K562 (cell line): ENCODE data around the gene PHF20. TPM values are rescaled to one million over a fixed set of nuclear protein-coding genes. Genes with fewer than 3 reads are reported as not detected.

Experiments
- ASH1L ChIP-seq: fragments of 450-650 bp; IDR thresholded peaks from 2 replicates; pipeline ENCODE4 v1.6.1; 2018; ENCODE audit warnings: borderline replicate concordance, mild to moderate bottlenecking, low read depth; ENCODE audit not compliant: partially characterized antibody
- BDP1 ChIP-seq: IDR thresholded peaks from 3 replicates; pipeline ENCODE4 v1.6.1; 2011; ENCODE audit not compliant: insufficient read length, insufficient read depth
- CBX8 ChIP-seq: fragments of 200-600 bp; sonication (generic); IDR thresholded peaks from 2 replicates; pipeline ENCODE4 v1.6.1; 2012; ENCODE audit warnings: borderline replicate concordance, mixed run types, low read depth, mild to moderate bottlenecking, moderate library complexity, mixed read lengths, low read length, control low read depth, inconsistent platforms; ENCODE audit not compliant: poor library complexity, severe bottlenecking; ENCODE audit errors: extremely low read depth
- CCAR2 ChIP-seq: fragments of 200-400 bp; formaldehyde crosslinking; IDR thresholded peaks from 2 replicates; pipeline ENCODE4 v1.6.1; 2017; ENCODE audit warnings: mild to moderate bottlenecking, low read depth, low read length
- DPF2 ChIP-seq: fragments of 450-650 bp; IDR thresholded peaks from 2 replicates; pipeline ENCODE4 v1.6.1; 2016
- E2F8 ChIP-seq: fragments of 450-650 bp; IDR thresholded peaks from 2 replicates; pipeline ENCODE4 v1.7.1; 2018; ENCODE audit warnings: mild to moderate bottlenecking, low read depth; ENCODE audit not compliant: partially characterized antibody
- EP400 ChIP-seq: fragments of 450-650 bp; IDR thresholded peaks from 2 replicates; pipeline ENCODE4 v1.6.1; 2017; ENCODE audit warnings: antibody characterized with exemption, mild to moderate bottlenecking, moderate library complexity
- HMGXB4 ChIP-seq: sonication (generic); formaldehyde crosslinking; IDR thresholded peaks from 2 replicates; pipeline ENCODE4 v1.8.1; 2023; ENCODE audit warnings: mild to moderate bottlenecking, missing genetic modification reagents
- MAFK ChIP-seq: IDR thresholded peaks from 2 replicates; pipeline ENCODE4 v1.6.1; 2011; ENCODE audit warnings: low read length, improper control_type of control experiment
- MECOM ChIP-seq: fragments of 250-450 bp; sonication (Bioruptor Pico); IDR thresholded peaks from 2 replicates; pipeline ENCODE4 v1.8.0; 2022; ENCODE audit warnings: inconsistent platforms
- MIER1 ChIP-seq: fragments of 450-650 bp; IDR thresholded peaks from 2 replicates; pipeline ENCODE4 v1.6.1; 2016; ENCODE audit warnings: antibody characterized with exemption, mild to moderate bottlenecking, low read depth
- NCOA2 ChIP-seq, 2 experiments: fragments of 450-650 bp; IDR thresholded peaks; 2 replicates each; pipeline ENCODE4 v1.6.1; 2018; ENCODE audit warnings: mild to moderate bottlenecking in 2 of 2, moderate library complexity in 1 of 2; ENCODE audit not compliant: partially characterized antibody in 2 of 2
- NFATC3 ChIP-seq: fragments of 450-650 bp; IDR thresholded peaks from 2 replicates; pipeline ENCODE4 v1.6.1; 2017; ENCODE audit warnings: mild to moderate bottlenecking
- NKRF ChIP-seq: fragments of 450-650 bp; IDR thresholded peaks from 2 replicates; pipeline ENCODE4 v1.6.1; 2016; ENCODE audit warnings: borderline replicate concordance
- PRPF4 ChIP-seq: fragments of 200-400 bp; formaldehyde crosslinking; IDR thresholded peaks from one replicate; pipeline ENCODE4 v1.6.1; 2017; ENCODE audit warnings: low read length, low read depth, mild to moderate bottlenecking; ENCODE audit not compliant: insufficient read depth, poor library complexity, severe bottlenecking
- SMARCA5 ChIP-seq: fragments of 450-650 bp; IDR thresholded peaks from 2 replicates; pipeline ENCODE4 v1.6.1; 2016
- SMARCE1 ChIP-seq: fragments of 450-650 bp; IDR thresholded peaks from 2 replicates; pipeline ENCODE4 v1.7.1; 2016; ENCODE audit warnings: mild to moderate bottlenecking
- ZNF384 ChIP-seq: IDR thresholded peaks from 2 replicates; pipeline ENCODE4 v1.6.1; 2012; ENCODE audit warnings: low read depth, low read length, improper control_type of control experiment
- ZNF436 ChIP-seq: fragments of 250-450, 450-650 bp; sonication (Bioruptor Pico); formaldehyde crosslinking; IDR thresholded peaks from 2 replicates; pipeline ENCODE4 v1.7.0; 2020; ENCODE audit warnings: mild to moderate bottlenecking
- ZSCAN32 ChIP-seq: fragments of 450-650 bp; formaldehyde crosslinking; IDR thresholded peaks from 2 replicates; pipeline ENCODE4 v1.4.0; 2020; ENCODE audit warnings: mild to moderate bottlenecking, moderate library complexity
- polyA plus RNA-seq, 8 experiments: library from polyadenylated mRNA; depleted of rRNA in 4 of 8; stranded (reverse) in 5 of 8; unstranded in 3 of 8; fragments of >200 nt; fragmentation: Nextera tagmentation in 2 of 8; fragmentation: Illumina TruSeq in 1 of 8; extraction: Ambion mirVana in 2 of 8; extraction: Trizol in 1 of 8; gene quantifications; 2 replicates each; pipeline versions ENCODE4 v1.2.1 to v1.2.3, GENCODE V29; 2011 to 2014; ENCODE audit warnings: inconsistent platforms in 1 of 8, missing spikeins in 1 of 8
- total RNA-seq, 7 experiments: library from RNA; depleted of rRNA in 6 of 7; stranded (reverse); fragments of >200 nt in 6 of 7; fragmentation: Illumina TruSeq in 2 of 7; extraction: Trizol in 2 of 7; gene quantifications; 2 replicates each; pipeline versions ENCODE4 v1.2.1 to v1.2.3, GENCODE V29; 2011 to 2021; ENCODE audit warnings: low replicate concordance in 1 of 7

PHF20 gene
- total and polyA plus RNA-seq, 9 of the 15 experiments (the other 6 are each of a cell fraction or from before 2014, with no cell fraction given) = 49.9 to 196 (median 70.7) TPM

- TF ChIP-seq NKRF = peak; percentile 64; the same call in 1 of the 2 replicates
- TF ChIP-seq PRPF4 = no peak
- TF ChIP-seq ZSCAN32 (CRISPR knock-in tag) = no peak
- TF ChIP-seq BDP1 = no peak
- TF ChIP-seq ASH1L = peak; percentile 37
- peak; percentile 46 for TF ChIP-seq EP400
- no peak for TF ChIP-seq ZNF436 (CRISPR knock-in tag)
- TF ChIP-seq MAFK = peak; percentile 80
- peak; percentile 62; the same call in 1 of the 2 replicates for TF ChIP-seq MIER1
- TF ChIP-seq CCAR2 = no peak
- TF ChIP-seq SMARCE1 = peak; percentile 89
- peak; percentile 46; the same call in 1 of the 2 replicates for TF ChIP-seq SMARCA5
- TF ChIP-seq CBX8 = no peak
- TF ChIP-seq NFATC3 = 0 out of 2 replicates have a peak, but pooled peaks have one; percentile 15
- TF ChIP-seq E2F8 = no peak
- TF ChIP-seq ZNF384 = peak; percentile 55; the same call in 1 of the 2 replicates
- TF ChIP-seq NCOA2 (IDR thresholded peaks at IDR 0.05; ENCODE audit: partially characterized antibody in 2 of 2) = no peak
- TF ChIP-seq DPF2 = peak; percentile 87
- 0 out of 2 replicates have a peak, but pooled peaks have one; percentile 11 for TF ChIP-seq MECOM (CRISPR knock-in tag)
- TF ChIP-seq HMGXB4 (CRISPR knock-in tag) = no peak
Measured at GRCh38 chr20:35743693-35744491, 27.9 kb upstream of the PHF20 start (continued).
